ENCODE measurements around the gene CTNNA2.

Gene CTNNA2

DNA sequence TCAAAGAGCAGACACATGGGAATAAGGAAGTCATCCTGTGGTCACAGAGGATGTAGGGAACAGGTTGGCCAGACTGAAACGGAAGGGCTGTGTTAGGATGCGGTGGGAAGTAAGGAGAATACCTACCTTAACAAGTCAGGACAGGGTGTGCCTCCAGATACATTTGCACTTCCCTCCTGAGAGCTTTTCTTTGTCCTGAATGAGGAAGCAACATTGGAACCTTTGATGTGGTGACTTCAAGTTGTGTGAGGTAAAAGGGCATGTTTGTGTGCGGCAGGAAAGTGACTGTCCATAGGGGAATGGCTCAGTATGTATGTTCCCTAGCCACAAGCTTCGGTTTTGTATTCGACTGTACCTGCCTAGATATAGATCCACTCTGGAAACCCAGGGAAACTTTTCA lies 816.6 kb downstream of the CTNNA2 start:
- DNase-seq (ENCODE audit: low spot score) = no peak

GRCh38 chr2:80330527-80331450 lies 817.9 kb downstream of the CTNNA2 start:
- no peak for DNase-seq (ENCODE audit: low spot score)

- DNase-seq (ENCODE audit: low spot score) = no peak
These were observed 821.0 kb downstream of the CTNNA2 start for GRCh38 chr2:80333886-80334285.

DNA sequence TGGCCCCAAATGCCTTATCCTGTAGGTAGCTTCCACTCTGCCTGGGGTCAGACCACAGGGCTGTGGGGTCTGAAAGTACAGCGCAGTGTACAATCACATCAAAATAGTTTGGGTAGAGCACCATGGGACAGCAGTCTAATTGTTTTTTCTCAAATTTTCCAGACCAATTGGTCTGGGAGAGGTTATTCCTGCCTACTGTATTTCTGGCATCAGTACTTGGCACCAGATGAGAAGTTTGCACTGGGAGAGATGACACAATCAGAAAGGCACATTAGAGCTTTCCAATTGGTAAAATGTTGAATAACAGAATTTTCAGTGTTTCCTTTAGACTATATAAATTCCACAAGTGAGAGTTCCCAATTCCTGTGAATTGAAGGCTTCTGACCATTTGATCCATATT lies 822.6 kb downstream of the CTNNA2 start:
- DNase-seq (ENCODE audit: low spot score) = no peak

GRCh38 chr2:80338794-80339193 lies 825.9 kb downstream of the CTNNA2 start:
- DNase-seq (ENCODE audit: low spot score) = no peak

- no peak for DNase-seq (ENCODE audit: low spot score)
These were observed 827.2 kb downstream of the CTNNA2 start for GRCh38 chr2:80340022-80340421.

GRCh38 chr2:80348078-80348477 lies 835.2 kb downstream of the CTNNA2 start:
- DNase-seq (ENCODE audit: low spot score) = no peak

GRCh38 chr2:80348953-80349352 lies 836.1 kb downstream of the CTNNA2 start:
- DNase-seq (ENCODE audit: low spot score) = no peak

- no peak for DNase-seq (ENCODE audit: low spot score)
These were observed 838.4 kb downstream of the CTNNA2 start for GRCh38 chr2:80351231-80351630.

DNA sequence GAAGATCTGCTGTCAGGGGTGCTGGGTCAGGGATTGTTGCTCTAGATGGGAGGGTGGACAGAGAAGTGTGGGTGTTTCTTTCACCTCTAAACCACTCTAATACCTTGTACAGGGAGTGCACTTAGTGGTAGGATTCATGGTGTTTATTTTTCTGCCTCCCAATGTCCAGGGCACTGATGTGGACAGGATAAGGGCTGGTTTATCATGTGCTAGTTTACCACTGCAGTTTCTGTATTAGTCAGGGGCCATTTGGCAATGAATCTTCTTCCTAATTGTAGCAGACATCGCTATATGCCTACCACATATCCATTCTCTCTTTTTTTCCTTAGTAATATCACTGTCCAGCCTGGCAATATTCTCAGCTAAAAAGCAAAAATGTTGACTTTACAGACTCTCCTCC lies 842.0 kb downstream of the CTNNA2 start:
- no peak for DNase-seq (ENCODE audit: low spot score)

DNA sequence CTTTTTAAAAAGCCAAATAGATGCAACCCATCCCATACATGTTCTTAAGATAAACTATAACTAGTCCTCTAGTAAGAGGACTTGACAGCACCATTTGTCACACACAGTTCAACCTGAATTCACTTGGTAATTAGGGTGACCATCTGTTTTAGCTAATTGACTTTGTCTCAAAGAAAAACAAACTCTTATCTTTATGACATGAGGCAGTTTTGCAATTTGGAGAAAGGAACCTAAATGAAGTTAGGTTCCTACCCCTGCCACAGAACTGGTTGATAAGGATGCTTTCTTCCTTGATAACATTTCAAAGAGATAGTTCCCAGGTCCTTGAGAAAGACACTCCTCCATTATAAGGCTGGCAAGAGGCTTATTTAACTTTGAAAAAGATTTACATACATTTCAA lies 849.1 kb downstream of the CTNNA2 start:
- DNase-seq (ENCODE audit: low spot score) = no peak

GRCh38 chr2:80363330-80363729 lies 850.5 kb downstream of the CTNNA2 start:
- no peak for DNase-seq (ENCODE audit: low spot score)

GRCh38 chr2:80363791-80364349 lies 851.0 kb downstream of the CTNNA2 start:
- DNase-seq (ENCODE audit: low spot score) = no peak

DNA sequence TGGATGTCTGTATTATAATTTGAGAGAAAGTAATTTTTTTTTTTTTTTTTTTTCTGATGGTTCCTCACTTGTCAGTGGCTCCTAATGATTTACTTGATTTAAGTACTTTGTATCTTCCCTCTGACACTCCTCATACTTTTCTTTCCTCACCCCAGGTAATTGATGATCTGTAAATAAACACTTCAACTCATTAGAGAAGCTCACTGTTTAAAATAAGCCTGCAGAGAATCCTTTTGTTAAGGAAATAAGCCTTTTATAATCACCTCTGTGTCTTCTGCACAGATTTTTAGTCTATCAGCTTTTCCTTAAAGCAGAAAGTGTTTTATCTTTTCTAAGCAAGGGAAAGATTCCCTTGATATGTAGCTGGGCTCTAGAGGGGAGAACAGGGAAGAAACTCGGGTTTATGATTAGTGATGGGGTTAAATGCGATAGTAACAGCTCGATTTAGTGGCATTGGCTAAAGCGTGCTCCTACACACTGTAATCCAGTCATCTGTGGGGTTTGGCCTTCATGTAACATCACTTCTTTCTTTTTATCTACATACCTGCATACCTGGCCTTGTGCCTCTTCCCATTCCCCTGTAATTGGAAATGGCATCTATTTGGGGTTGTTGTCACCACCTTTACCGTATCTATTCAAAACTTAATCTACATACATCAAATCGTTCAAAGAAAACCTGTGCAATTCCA lies 851.8 kb downstream of the CTNNA2 start:
- DNase-seq (ENCODE audit: low spot score) = no peak

GRCh38 chr2:80365762-80366161 lies 852.9 kb downstream of the CTNNA2 start:
- DNase-seq (ENCODE audit: low spot score) = no peak

DNA sequence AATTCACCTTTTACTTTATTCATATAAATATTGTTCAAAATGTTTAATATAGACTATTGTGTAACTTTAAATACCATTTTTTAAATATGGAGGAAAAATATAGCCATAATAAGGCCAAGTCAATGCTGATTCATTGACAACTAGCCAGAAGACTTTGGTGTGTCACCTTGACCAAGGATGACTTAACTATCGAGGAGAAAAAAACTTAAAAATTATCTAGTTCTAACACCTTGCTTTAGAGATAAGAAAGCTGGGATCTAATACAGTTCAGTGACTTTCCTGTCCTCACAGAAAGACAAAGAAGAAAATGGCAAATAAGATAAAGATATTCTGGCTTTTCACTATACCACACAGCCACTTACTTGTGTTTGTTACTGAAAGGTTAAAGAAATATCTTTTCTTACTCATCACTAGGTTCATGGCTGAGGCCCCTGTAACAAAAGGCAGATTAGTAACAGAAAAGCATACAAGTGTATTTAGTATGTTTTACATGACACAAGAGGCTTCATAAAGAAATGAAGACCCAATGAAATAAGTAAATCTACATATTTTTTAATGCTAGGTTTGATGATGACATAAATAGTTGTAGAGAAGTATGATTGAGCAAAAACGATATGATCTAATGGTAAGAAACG lies 857.6 kb downstream of the CTNNA2 start:
- DNase-seq (ENCODE audit: low spot score) = no peak

- DNase-seq (ENCODE audit: low spot score) = no peak
These were observed 861.3 kb downstream of the CTNNA2 start for GRCh38 chr2:80374105-80374504.

DNA sequence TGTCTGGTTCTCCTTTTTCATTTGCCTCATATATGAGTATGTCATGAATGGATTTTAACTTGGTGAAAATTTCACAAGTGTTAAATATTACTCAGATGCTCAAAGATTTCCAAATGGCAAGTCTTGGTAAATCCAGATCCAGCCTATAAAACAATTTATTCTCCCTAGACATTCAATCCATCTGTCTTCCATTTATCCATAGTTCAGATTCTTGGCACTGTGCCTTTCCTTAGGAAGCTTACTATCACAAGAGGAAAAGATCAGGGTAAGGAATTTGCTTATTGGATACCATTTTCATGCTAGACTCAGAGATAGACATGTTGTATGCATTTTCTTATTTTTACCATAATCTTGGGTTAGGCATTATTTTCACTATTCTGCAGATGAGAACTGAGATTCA lies 864.2 kb downstream of the CTNNA2 start:
- DNase-seq (ENCODE audit: low spot score) = no peak

- no peak for DNase-seq (ENCODE audit: low spot score)
These were observed 867.9 kb downstream of the CTNNA2 start for GRCh38 chr2:80380736-80381135.

DNA sequence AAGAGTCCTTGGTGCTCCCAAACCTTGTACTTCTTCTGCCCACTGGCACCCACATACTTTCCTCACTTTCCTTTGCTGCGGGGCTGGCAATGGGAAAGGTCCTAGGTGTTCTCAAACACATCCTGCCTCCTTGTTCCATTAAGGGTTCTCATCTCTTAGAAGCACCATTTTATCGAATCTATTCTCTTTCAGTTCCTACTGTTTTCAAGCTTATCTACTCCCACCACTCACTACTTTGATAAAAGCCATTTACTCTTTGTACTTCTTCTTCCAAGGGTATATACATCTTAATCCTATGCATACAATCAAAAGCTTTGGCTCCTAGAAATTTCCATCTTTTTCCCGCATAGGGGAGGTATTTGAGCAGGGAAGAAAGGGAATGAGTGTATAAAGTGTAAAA lies 868.8 kb downstream of the CTNNA2 start:
- DNase-seq (ENCODE audit: low spot score) = no peak

DNA sequence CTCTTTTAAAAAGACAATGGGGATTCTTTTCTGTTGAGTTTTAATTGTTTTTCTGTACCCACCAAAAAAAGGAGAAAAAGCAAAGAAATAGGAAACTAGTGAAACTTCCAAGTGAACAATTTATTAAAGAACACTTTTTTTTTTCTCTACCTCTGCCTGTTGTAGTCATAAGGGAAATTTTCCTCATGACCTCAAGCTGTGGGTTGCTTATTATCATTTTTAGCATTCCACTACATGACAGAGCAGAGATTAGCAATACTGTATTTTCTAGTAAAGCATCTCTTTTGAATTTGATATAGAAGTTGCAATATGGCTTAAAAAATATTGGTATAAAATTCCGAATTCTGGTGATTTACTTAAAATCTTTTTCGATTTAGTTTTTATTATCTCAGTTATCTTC lies 879.6 kb downstream of the CTNNA2 start:
- no peak for DNase-seq (ENCODE audit: low spot score)

GRCh38 chr2:80393991-80394390 lies 881.1 kb downstream of the CTNNA2 start:
- no peak for DNase-seq (ENCODE audit: low spot score)

DNA sequence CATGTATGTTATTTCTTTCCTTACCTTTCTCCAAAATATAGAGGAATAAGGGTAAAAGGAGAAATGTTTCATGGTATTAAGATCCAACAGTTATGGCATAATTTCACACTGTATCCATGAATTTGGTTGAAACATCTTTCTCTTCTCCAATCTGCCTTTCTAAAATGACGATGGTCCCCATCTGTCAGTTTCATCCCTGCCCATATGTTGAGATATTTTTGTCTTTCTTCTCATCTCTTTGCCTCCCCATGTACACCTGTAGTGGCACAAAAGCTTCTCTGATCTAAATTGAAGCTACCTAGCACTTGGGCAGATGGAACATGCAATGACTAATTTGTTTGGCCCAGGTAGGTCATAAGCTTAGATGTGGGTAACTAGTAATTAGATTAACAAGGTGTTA lies 882.4 kb downstream of the CTNNA2 start:
- no peak for DNase-seq (ENCODE audit: low spot score)
